Tongue (tissue), 2 donors: ENCODE results near the gene ETFB. TPM values are rescaled to one million over a fixed set of nuclear protein-coding genes. Genes with fewer than 3 reads are reported as not detected.

Source experiments
- DNase-seq: peaks from one replicate; pipeline ENCODE4 v3.0.0-alpha.2; 2015
- total RNA-seq: library from RNA; depleted of rRNA; stranded (reverse); fragments of >200 nt; gene quantifications from one replicate; pipeline ENCODE4 v1.2.3, GENCODE V29; 2014

Gene ETFB
- total RNA-seq, 1 donor from 2014 or later, result 71.3 TPM

- DNase-seq, result peak; percentile 61
Observed at GRCh38 chr19:51327066-51328001, 38.9 kb downstream of the ETFB start.

- DNase-seq, result no peak
Observed at GRCh38 chr19:51326216-51327065, 39.7 kb downstream of the ETFB start.

- DNase-seq, result no peak
Observed at GRCh38 chr19:51325161-51325976, 40.8 kb downstream of the ETFB start.

- no peak for DNase-seq
Observed at GRCh38 chr19:51324167-51324481, 42.1 kb downstream of the ETFB start.

GRCh38 chr19:51323481-51324166, 42.6 kb downstream of the ETFB start:
- no peak for DNase-seq

GRCh38 chr19:51321799-51322198, 44.4 kb downstream of the ETFB start:
- DNase-seq, result no peak

- DNase-seq, result no peak
Observed at GRCh38 chr19:51320280-51320657, 45.9 kb downstream of the ETFB start.

GRCh38 chr19:51319649-51320279, 46.4 kb downstream of the ETFB start:
- DNase-seq, result no peak

GRCh38 chr19:51318687-51319648, 47.2 kb downstream of the ETFB start:
- DNase-seq, result no peak

- DNase-seq, result no peak
Observed at GRCh38 chr19:51317968-51318367, 48.2 kb downstream of the ETFB start.

GRCh38 chr19:51317376-51317775, 48.8 kb downstream of the ETFB start:
- no peak for DNase-seq

GRCh38 chr19:51316688-51317087, 49.5 kb downstream of the ETFB start:
- no peak for DNase-seq

GRCh38 chr19:51311351-51312257, 54.6 kb downstream of the ETFB start, which contains the start of gene IGLON5:
Gene IGLON5, plus strand, starts transcription at chr19:51311644. Its CDS starts 204 bp downstream, at chr19:51311848.
- DNase-seq, result peak; percentile 29

- no peak for DNase-seq
Observed at GRCh38 chr19:51305479-51305878, 60.7 kb downstream of the ETFB start.

GRCh38 chr19:51301266-51301665, 64.9 kb downstream of the ETFB start:
- no peak for DNase-seq

GRCh38 chr19:51297406-51297805, 68.8 kb downstream of the ETFB start:
- no peak for DNase-seq

- no peak for DNase-seq
Observed at GRCh38 chr19:51296336-51297093, 69.7 kb downstream of the ETFB start.
